ENCODE data around the gene KRT74. TPM values are rescaled to one million over a fixed set of nuclear protein-coding genes. Genes with fewer than 3 reads are reported as not detected.

KRT74 gene
- not detected in 2 replicates for total RNA-seq

DNA sequence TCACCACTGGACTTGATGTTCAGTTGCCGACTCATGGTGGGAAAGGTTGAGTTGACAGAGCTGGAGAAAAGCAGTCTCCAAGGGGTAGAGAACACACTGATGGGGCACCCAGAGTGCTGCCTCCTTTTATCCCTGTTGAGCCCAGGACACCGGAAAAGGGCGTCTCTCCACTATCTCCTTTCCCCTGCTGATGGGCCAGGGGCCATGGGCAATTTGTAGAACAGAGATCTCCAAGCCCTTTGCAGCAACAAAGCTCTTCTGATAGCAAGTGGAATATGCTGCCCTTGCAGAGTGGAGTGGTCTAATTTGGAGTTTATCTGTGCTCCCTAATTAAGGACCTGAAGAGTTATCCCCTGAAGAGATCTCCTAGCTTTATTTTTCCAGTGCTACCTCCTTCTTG lies at the start of gene KRT74:
Gene KRT74 (minus strand): TSS at position 101 of the 400 bp plus-strand sequence. CDS start 66 bp downstream, at position 35.

DNA sequence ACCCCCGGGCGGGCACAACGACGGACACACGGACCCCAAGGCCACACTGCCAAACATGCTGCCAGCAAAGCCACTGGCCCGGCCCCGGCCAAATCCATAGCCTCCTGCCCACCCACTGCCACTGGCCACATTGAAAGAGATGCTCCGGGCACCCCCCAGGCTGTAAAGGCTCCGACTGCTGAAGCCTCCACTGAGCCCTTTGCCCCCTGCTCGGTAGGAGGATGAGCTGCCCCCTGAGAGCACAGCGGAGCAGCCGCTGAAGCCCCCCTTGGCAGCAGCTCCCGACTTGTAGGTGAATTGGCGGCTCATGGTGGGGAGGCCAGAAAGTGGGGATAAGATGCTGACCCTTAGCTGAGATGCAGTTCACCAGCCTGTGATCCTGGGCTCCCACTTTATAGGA lies 44.6 kb upstream of the KRT74 start, which contains the start of gene KRT73:
Gene KRT73 (minus strand): TSS at position 344 of the 400 bp plus-strand sequence. CDS start 35 bp downstream, at position 309.

DNA sequence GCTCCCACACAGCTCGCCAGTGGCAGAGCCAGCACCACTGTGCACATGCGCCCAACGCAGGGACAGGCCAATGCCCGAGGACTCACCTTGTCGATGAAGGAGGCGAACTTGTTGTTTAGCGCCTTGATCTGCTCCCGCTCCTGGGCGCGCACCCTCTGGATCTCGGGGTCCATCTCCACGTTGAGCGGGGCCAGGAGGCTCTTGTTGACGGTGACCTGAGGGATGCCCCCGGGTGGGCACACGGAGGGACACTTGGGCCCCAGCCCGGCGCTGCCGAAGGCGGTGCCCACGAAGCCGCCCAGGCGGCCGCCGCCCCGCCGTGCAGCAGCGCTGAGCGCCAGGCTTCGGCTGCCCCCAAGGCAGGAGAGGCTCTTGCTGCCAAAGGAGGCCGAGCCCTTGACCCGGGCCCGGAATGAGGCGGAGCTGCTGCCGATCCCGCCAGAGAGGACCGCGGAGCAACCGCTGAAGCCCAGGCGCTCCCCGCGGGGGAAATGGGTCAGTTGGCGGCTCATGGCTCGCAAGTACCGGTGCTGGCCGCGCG lies 27.4 kb upstream of the KRT74 start, which contains the start of gene KRT72:
Gene KRT72 (minus strand): TSS at position 523 of the 541 bp plus-strand sequence. CDS start 11 bp downstream, at position 512.

DNA sequence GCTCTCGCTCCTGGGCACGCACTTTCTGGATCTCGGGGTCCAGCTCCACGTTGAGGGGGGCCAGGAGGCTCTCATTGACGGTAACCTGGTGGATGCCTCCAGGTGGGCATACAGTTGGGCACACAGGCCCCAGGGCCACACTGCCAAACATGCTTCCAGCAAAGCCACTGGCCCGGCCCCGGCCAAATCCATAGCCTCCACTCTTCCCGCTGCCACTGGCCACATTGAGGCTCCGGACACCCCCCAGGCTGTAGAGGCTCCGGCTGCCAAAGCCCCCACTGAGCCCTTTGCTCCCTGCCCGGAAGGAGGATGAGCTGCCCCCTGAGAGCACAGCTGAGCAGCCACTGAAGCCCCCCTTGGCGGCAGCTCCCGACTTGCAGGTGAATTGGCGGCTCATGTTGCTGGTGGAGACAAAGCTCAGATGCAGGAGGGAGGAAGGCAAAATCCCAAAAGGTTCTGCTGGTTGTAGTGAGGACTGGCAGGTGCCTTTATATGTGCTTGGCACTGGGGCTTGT lies 20.9 kb downstream of the KRT74 start, which contains the start of gene KRT71:
Gene KRT71 (minus strand): TSS at position 465 of the 515 bp plus-strand sequence. CDS start 68 bp downstream, at position 397.

DNA sequence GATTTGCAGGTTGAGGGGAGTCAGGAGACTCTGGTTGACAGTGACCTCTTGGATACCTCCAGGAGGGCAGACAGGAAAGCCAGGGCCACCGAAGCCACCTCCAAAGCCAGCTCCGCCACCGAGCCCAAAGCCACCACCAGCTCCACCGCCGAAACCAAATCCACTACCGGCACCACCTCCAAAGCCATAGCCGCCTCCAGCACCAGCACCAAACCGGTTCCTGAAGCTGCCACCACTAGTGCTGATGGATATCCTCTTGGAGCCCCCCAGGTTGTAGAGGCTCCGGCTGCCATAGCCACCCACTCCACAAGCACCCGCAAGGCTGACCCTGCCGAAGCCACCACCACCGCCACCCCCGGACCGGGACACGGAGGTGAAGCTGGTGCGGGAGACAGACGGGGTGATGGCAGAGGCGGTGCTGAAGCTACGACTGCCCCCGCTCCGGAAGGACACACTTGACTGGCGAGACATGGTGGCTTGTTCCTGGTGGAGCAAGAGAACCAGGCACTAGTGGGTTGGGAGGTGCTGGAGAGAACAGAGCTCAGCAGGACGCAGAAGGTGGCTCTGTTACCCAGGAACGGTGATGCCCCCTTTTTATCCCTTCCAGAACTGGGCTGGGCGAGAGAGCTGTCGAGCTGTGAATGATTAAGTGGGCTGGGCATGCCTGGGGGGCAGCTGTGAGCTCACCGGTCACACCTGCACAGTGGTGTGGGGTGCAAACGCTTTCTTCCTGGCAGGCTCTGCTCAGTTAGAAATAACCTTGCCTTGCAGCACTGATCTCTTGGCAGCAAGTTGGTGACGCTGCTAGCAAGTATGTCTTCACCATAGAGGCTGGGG lies 53.6 kb downstream of the KRT74 start, which contains the start of gene KRT5:
Gene KRT5 (minus strand): TSS at position 569 of the 837 bp plus-strand sequence. CDS start 98 bp downstream, at position 471.

Other genes starting within 250 kb of the KRT74 start
- not detected in 2 replicates for gene KRT85, start 206.4 kb downstream of the KRT74 start, total RNA-seq
- gene KRT84, start 188.2 kb downstream of the KRT74 start, total RNA-seq = not detected in 2 replicates
- not detected in 2 replicates for gene KRT82, start 167.5 kb downstream of the KRT74 start, total RNA-seq
- gene KRT75, start 139.5 kb downstream of the KRT74 start, total RNA-seq = not detected in 2 replicates
- gene KRT6B, start 121.7 kb downstream of the KRT74 start, total RNA-seq = not detected in 2 replicates
- gene KRT6C, start 100.0 kb downstream of the KRT74 start, total RNA-seq = not detected in 2 replicates
- not detected in 2 replicates for gene KRT6A, start 80.6 kb downstream of the KRT74 start, total RNA-seq
- not detected in 2 replicates for gene KRT5, start 53.4 kb downstream of the KRT74 start, total RNA-seq
- gene KRT71, start 20.7 kb downstream of the KRT74 start, total RNA-seq = not detected in 2 replicates
- gene KRT72, start 27.6 kb upstream of the KRT74 start, total RNA-seq = not detected in 2 replicates
- gene KRT73, start 44.7 kb upstream of the KRT74 start, total RNA-seq = not detected in 2 replicates
- gene KRT2, start 78.4 kb upstream of the KRT74 start, total RNA-seq = not detected in 2 replicates
- not detected in 2 replicates for gene KRT1, start 106.6 kb upstream of the KRT74 start, total RNA-seq
- not detected in 2 replicates for gene KRT77, start 129.7 kb upstream of the KRT74 start, total RNA-seq
- not detected in 2 replicates for gene KRT76, start 203.5 kb upstream of the KRT74 start, total RNA-seq
- not detected in 2 replicates for gene KRT3, start 222.3 kb upstream of the KRT74 start, total RNA-seq
- gene KRT4, start 240.3 kb upstream of the KRT74 start, total RNA-seq = not detected in 2 replicates